Activated gamma-delta T cell treated with Interleukin-2 at 50 U/mL for 16 hours (primary cell): Measurements from ENCODE around the gene NID2.

Experiments
- DNase-seq: peaks from one replicate; pipeline ENCODE4 v3.0.0-alpha.2; 2020

Gene NID2

GRCh38 chr14:52023518-52023917 is 45.3 kb downstream of the NID2 start:
- DNase-seq: no peak

- no peak for DNase-seq
Measured at GRCh38 chr14:52021957-52022600, 46.8 kb downstream of the NID2 start.

- no peak for DNase-seq
Measured at GRCh38 chr14:52020866-52021717, 47.8 kb downstream of the NID2 start.

DNA sequence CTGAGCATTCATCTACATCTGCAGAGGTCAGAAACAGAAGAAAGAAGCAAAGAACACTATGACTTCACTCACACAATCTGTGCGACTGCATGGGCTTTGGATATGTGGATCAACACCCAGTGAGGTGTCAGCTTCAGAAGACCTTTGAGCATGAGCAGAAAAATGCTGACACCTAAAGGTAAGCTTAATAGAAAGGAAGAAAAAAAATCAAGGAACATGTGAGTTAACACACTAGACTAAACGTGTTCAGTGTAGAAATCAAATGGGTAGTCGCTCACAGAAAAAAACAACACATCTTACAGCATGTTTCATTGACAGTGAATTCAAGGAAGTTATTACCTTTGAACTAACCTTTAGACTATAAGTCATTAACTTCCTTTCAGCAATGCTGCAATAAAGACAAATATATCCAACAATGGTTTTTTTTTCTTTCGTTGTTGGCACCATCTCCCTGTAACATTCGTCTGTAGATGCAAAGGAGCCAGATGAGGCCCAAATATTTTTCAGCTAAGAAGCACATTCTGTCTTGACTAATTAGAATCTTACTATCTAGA is 48.6 kb downstream of the NID2 start:
- DNase-seq: no peak

DNA sequence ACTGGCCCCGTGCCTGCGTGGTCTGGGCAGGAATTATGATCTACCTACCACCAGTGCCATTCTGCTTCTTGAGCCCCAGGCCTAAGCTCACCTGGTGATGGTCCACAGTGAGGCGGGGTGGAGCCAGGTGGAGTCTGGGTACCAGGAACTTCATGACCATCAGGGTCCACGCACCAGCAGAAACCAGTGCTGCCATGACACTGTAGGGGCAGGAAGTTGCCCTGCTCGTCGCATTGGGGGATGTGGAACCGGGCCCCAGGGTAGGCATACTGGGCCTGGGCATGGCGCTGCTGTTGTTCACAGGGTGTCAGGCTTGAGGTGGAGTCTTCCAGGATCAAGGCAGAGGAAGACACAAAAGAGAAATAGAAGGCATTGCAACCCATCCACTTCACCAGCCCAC is 49.9 kb downstream of the NID2 start:
- no peak for DNase-seq

- no peak for DNase-seq
Measured at GRCh38 chr14:52018252-52018651, 50.6 kb downstream of the NID2 start.

DNA sequence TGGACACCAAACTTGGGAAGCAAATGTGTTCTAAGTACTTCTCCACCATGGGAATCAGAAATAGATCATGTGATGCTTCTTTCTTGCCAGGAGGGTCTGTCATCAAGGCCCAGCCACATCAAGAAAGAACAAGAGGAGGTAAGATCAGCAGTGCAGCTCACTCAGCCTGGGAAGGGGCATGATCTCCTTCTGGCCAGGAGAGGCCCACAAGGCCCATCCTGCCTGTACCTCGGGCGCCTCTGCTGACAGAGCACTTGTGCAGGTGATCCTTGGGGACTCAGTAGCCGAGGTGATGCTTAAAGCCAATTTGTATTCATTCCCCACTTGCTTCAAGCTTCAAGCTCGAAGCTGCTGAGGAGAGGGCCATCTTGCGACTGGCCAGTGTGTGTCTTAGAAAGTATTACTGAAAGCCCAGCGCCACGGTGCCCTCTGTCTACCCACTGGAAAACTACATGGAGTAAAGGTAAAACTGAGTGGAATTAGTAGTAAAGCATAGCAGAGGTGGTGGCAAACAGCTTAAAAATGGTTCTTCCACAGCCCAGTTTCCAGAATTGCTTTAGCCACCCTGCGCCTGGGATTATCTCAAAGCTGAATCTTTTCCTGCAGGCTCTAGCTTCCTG is 53.3 kb downstream of the NID2 start:
- no peak for DNase-seq

DNA sequence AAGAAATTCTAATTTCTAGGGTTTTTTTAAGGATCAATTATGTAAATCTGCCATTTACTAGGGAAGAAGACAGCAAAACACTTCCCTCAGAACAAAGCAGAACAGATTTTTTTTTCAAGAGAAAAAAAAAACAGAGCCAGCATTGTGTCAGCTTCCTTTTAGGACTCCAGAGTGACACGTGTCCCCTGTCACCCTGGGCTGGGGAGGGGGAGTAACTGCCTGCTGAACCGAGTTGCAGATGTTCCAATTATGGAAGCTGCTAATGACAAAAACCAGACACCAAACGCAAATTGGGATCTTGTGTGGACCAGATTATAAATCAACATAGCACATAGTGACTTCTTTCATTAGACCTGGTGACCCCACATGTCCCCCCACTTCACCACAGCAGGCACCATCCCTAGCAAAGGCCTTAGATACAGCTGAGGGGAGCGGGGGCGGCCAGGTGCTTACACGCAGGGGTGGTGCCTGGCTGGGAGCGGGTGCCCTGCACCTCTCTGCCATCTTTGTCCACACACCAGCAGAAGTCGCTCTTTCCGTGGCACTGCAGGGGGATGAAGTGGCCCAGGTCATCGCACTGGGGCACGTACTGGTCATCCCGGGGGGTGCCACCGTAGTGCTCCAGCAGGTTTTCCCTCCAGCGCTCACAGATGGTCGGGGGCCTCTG is 54.1 kb downstream of the NID2 start:
- DNase-seq: no peak

DNA sequence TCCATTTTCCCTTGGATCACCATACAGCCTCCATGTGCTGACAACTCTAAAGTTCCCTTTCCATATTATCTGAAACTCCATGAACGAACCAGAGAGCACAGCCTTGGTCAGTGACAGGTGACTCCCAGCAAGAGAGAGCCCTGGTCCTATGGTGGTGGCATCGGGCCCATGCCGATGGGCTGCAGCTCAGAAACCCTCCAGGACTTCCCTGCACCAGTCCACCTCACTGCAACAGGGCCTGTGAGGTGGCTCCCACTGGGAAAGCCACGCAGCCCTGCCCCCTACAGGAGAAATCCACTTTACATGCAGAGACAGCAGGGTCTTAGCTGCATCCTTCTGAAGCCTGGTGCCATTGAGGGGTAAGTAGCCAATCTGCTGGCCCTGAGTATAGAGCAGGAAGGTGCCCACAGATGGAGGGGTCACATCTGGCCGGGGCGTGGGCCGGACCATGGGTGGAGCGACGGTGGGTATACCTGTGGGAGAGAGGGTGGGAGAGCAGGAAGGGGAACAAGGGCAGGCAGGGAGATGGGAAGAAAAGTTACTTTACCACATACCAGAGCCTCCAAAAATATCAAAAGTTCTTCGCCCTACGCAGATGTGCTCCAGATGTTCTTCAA is 54.8 kb downstream of the NID2 start:
- no peak for DNase-seq

GRCh38 chr14:52012635-52013034 is 56.2 kb downstream of the NID2 start:
- DNase-seq: no peak

- no peak for DNase-seq
Measured at GRCh38 chr14:52011523-52011922, 57.3 kb downstream of the NID2 start.

- no peak for DNase-seq
Measured at GRCh38 chr14:52010173-52010693, 58.6 kb downstream of the NID2 start.

GRCh38 chr14:52008136-52008535 is 60.7 kb downstream of the NID2 start:
- DNase-seq: no peak

GRCh38 chr14:52007637-52008036 is 61.2 kb downstream of the NID2 start:
- DNase-seq: no peak

DNA sequence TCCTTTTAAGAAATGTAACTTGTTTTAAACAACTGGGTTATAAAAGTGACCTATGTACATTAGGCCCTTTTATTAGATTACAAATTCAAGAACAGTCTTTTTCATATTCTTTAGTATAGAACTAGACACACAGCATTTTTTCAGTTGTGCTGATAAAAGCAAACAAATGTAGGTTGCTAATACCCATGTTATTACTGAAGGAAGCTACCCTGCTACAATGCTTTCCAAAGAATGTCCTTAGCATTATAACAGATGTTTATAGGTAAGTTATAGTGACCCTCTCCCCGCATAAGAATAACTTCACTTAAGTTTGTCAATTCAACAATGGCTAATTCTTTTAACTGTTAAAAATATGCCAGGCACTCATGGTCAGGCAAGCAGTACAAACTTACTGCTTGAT is 61.6 kb downstream of the NID2 start:
- DNase-seq: no peak

GRCh38 chr14:52006361-52006760 is 62.5 kb downstream of the NID2 start:
- no peak for DNase-seq

DNA sequence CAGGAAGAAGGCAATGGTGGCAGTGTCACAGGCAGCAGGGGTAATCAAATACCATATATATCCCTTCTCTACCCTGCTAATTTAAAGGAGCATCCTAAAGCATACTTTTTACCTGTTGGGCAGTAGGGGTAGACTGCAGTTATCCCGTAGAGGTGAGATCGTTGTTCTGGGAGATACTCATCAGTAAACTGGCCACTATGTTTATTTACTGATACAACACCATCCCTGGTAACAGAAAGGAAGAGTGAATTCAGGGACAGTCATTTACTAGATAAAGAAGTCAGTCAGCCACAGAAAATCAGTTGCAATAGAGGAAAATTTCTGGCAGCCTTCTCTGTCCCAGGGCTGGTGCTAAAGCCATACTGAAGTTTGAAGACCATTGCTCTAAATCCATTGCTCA is 63.2 kb downstream of the NID2 start:
- DNase-seq: no peak

GRCh38 chr14:52003324-52003723 is 65.5 kb downstream of the NID2 start:
- no peak for DNase-seq

DNA sequence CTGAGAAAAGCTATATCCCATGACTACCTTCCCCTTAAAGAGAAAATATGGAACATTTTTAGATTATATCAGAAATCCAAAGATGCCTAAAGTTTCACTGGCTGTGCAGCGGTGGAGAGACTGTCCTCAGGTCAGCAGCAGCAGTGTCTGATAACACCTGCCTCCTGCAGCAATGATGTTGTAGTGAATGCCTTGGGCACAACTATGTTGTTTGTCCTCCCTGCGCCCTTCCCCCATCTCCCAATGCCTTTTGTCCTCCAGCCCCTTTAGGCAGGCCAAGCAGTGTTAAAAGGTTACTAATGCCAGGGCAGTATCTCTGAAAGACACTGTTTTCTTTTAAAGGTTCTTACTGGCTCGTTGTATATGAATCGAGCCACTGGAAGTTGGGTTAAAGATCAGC is 66.3 kb downstream of the NID2 start:
- DNase-seq: no peak

GRCh38 chr14:52000696-52001095 is 68.2 kb downstream of the NID2 start:
- no peak for DNase-seq

GRCh38 chr14:52000019-52000582 is 68.8 kb downstream of the NID2 start:
- no peak for DNase-seq

DNA sequence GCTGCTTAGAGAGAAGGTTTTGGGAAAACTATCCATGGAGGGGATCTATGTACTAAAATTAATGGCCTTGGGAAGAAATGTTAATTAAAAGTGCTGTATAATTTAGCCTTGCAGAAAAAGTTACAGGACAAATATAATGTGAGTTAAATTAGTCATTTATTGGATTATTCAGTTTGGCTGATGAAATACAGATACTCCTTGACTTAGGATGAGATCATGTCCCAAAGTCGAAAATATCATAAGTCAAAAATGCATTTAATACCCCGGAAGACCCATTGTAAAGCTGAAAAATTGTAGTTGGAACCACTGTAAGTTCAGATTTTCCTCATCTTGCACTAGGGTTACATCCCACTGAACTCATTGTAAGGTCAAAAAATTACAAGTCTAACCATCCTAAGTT is 69.8 kb downstream of the NID2 start:
- DNase-seq: no peak
